Measurements from ENCODE around the gene FTCD. TPM values are rescaled to one million over a fixed set of nuclear protein-coding genes. Genes with fewer than 3 reads are reported as not detected.
"Not testable (repeated sequence)": the region's sequence is repeated elsewhere in the genome, so short reads cannot be mapped to it uniquely, and the experiment has no call there.

Gene FTCD
- total and polyA plus RNA-seq, 9 donors = 0.47 to 3.4 (median 1.1) TPM

DNA sequence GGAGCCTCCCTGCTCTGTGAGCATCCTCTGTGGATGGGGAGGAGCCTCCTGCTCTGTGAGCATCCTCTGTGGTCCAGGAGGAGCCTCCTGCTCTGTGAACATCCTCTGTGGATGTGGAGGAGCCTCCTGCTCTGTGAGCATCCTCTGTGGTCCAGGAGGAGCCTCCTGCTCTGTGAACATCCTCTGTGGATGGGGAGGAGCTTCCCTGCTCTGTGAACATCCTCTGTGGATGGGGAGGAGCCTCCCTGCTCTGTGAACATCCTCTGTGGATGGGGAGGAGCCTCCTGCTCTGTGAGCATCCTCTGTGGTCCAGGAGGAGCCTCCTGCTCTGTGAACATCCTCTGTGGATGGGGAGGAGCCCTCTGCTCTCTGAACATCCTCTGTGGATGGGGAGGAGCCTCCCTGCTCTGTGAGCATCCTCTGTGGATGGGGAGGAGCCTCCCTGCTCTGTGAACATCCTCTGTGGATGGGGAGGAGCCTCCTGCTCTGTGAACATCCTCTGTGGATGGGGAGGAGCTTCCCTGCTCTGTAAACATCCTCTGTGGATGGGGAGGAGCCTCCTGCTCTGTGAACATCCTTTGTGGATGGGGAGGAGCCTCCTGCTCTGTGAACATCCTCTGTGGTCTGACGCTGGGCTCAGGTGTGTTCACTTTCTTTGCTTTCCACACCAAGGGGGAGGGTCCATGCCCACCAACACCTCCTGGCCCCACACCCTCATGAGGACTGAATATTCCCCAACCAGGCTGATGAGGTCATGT lies 15.2 kb upstream of the FTCD start:
- H3K36me3 ChIP-seq (ENCODE audit: control insufficient read depth, insufficient read depth, low read length); H3K9me3 ChIP-seq (replicated peaks; ENCODE audit: control insufficient read depth, low read depth, low read length); H3K4me1 ChIP-seq (ENCODE audit: control insufficient read depth, insufficient read depth, low read length); H3K4me3 ChIP-seq (ENCODE audit: low read length); H3K27ac ChIP-seq (ENCODE audit: low read length); H3K27me3 ChIP-seq (ENCODE audit: control insufficient read depth, insufficient read depth, low read length); DNase-seq: not testable (repeated sequence)
- WGBS (ENCODE audit: insufficient coverage) = 60% methylated on average over 1 of the region's 1 CpG

- no peaks in the 10 kb centered on the region for H3K27me3 ChIP-seq (ENCODE audit: control insufficient read depth, insufficient read depth, low read length)
- H3K27ac ChIP-seq (ENCODE audit: low read length) = no peak overlapping the region
- WGBS (ENCODE audit: insufficient coverage) = 20% methylated on average over 1 of the region's 8 CpGs
- H3K4me1 ChIP-seq (ENCODE audit: control insufficient read depth, insufficient read depth, low read length) = no peaks in the 10 kb centered on the region
- no peak overlapping the region for H3K4me3 ChIP-seq (ENCODE audit: low read length)
- no peak for DNase-seq
- H3K36me3 ChIP-seq (ENCODE audit: control insufficient read depth, insufficient read depth, low read length) = peaks cover 2% of the 10 kb centered on the region
- no peaks in the 10 kb centered on the region for H3K9me3 ChIP-seq (replicated peaks; ENCODE audit: control insufficient read depth, low read depth, low read length)
Measured at GRCh38 chr21:46168659-46169386, 13.4 kb upstream of the FTCD start.

- no peak for DNase-seq
- Histone ChIP-seq H3K36me3 (ENCODE audit: control insufficient read depth, insufficient read depth, low read length) (peaks cover 2% of the 10 kb centered on the region), H3K4me3 (ENCODE audit: low read length) (no peak overlapping the region), H3K27me3 (ENCODE audit: control insufficient read depth, insufficient read depth, low read length) (no peaks in the 10 kb centered on the region), H3K4me1 (ENCODE audit: control insufficient read depth, insufficient read depth, low read length) (no peaks in the 10 kb centered on the region), H3K9me3 (replicated peaks; ENCODE audit: control insufficient read depth, low read depth, low read length) (no peaks in the 10 kb centered on the region), H3K27ac (ENCODE audit: low read length) (no peak overlapping the region)
- WGBS (ENCODE audit: insufficient coverage) = 79% methylated on average over 9 of the region's 14 CpGs
Measured at GRCh38 chr21:46168238-46168637, 12.9 kb upstream of the FTCD start.

GRCh38 chr21:46165098-46165497 lies 9.7 kb upstream of the FTCD start:
- no peaks in the 10 kb centered on the region for H3K9me3 ChIP-seq (replicated peaks; ENCODE audit: control insufficient read depth, low read depth, low read length)
- H3K4me1 ChIP-seq (ENCODE audit: control insufficient read depth, insufficient read depth, low read length) = peaks cover 2% of the 10 kb centered on the region
- peaks cover 15% of the 10 kb centered on the region for H3K27me3 ChIP-seq (ENCODE audit: control insufficient read depth, insufficient read depth, low read length)
- no peak overlapping the region for H3K27ac ChIP-seq (ENCODE audit: low read length)
- no peak for DNase-seq
- H3K4me3 ChIP-seq (ENCODE audit: low read length) = no peak overlapping the region
- peaks cover 2% of the 10 kb centered on the region for H3K36me3 ChIP-seq (ENCODE audit: control insufficient read depth, insufficient read depth, low read length)

DNA sequence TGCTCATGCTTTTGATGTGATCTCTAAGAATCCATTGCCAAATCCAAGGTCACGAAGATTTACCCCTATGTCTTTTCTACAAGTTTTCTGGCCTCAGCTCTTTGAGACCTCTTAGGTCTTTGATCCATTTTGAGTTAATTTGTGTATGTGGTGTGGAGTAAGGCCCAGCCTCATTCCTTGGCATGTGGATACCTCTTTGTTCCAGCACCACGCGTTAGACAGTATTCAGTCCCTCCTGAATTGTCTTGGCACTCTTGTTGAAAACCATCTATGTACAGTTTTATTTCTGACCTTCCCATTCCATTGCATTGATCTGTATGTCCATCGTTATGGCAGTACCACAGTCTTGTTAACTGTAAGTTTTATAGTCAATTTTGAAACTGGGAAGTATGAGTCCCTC lies 8.0 kb upstream of the FTCD start:
- Histone ChIP-seq H3K9me3 (replicated peaks; ENCODE audit: control insufficient read depth, low read depth, low read length) (no peaks in the 10 kb centered on the region), H3K4me3 (ENCODE audit: low read length) (no peak overlapping the region), H3K4me1 (ENCODE audit: control insufficient read depth, insufficient read depth, low read length) (peaks cover 2% of the 10 kb centered on the region), H3K27ac (ENCODE audit: low read length) (no peak overlapping the region), H3K36me3 (ENCODE audit: control insufficient read depth, insufficient read depth, low read length) (peaks cover 5% of the 10 kb centered on the region), H3K27me3 (ENCODE audit: control insufficient read depth, insufficient read depth, low read length) (peaks cover 15% of the 10 kb centered on the region)
- 39% methylated on average over 2 of the region's 4 CpGs for WGBS (ENCODE audit: insufficient coverage)
- DNase-seq = no peak

- Histone ChIP-seq H3K27me3 (ENCODE audit: control insufficient read depth, insufficient read depth, low read length) (peaks cover 15% of the 10 kb centered on the region), H3K27ac (ENCODE audit: low read length) (no peak overlapping the region), H3K36me3 (ENCODE audit: control insufficient read depth, insufficient read depth, low read length) (peaks cover 3% of the 10 kb centered on the region), H3K4me1 (ENCODE audit: control insufficient read depth, insufficient read depth, low read length) (peaks cover 2% of the 10 kb centered on the region), H3K9me3 (replicated peaks; ENCODE audit: control insufficient read depth, low read depth, low read length) (no peaks in the 10 kb centered on the region), H3K4me3 (ENCODE audit: low read length) (no peak overlapping the region)
- DNase-seq = peak; percentile 44
- WGBS (ENCODE audit: insufficient coverage) = 68% methylated on average over 46 of the region's 72 CpGs
Measured at GRCh38 chr21:46161633-46162592, 6.5 kb upstream of the FTCD start.

GRCh38 chr21:46160907-46161632 lies 5.7 kb upstream of the FTCD start:
- no peak overlapping the region for H3K27ac ChIP-seq (ENCODE audit: low read length)
- DNase-seq = no peak
- WGBS (ENCODE audit: insufficient coverage) = 64% methylated on average over 54 of the region's 72 CpGs

DNA sequence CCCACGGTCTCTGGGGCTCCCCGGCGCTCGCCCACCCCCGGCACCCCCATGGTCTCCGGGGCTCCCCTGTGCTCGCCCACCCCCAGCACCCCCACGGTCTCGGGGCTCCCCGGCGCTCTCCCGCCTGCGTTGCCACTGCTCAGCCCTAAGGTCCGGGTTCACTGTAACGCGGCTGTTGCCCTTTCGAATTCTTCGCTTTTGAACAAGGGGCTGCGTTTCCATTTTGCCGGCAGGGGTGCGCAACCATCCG lies 5.2 kb upstream of the FTCD start:
- WGBS (ENCODE audit: insufficient coverage) = 96% methylated on average over 18 of the region's 22 CpGs
- Histone ChIP-seq H3K4me3 (ENCODE audit: low read length) (no peak overlapping the region), H3K36me3 (ENCODE audit: control insufficient read depth, insufficient read depth, low read length) (peaks cover 3% of the 10 kb centered on the region), H3K27ac (ENCODE audit: low read length) (no peak overlapping the region), H3K4me1 (ENCODE audit: control insufficient read depth, insufficient read depth, low read length) (peaks cover 2% of the 10 kb centered on the region), H3K27me3 (ENCODE audit: control insufficient read depth, insufficient read depth, low read length) (peaks cover 15% of the 10 kb centered on the region), H3K9me3 (replicated peaks; ENCODE audit: control insufficient read depth, low read depth, low read length) (no peaks in the 10 kb centered on the region)
- no peak for DNase-seq

More at GRCh38 chr21:46160907-46161632, 5.7 kb upstream of the FTCD start:
- Histone ChIP-seq H3K9me3 (replicated peaks; ENCODE audit: control insufficient read depth, low read depth, low read length) (no peaks in the 10 kb centered on the region), H3K4me1 (ENCODE audit: control insufficient read depth, insufficient read depth, low read length) (peaks cover 2% of the 10 kb centered on the region), H3K27me3 (ENCODE audit: control insufficient read depth, insufficient read depth, low read length) (peaks cover 15% of the 10 kb centered on the region), H3K36me3 (ENCODE audit: control insufficient read depth, insufficient read depth, low read length) (peaks cover 3% of the 10 kb centered on the region), H3K4me3 (ENCODE audit: low read length) (no peak overlapping the region)

DNA sequence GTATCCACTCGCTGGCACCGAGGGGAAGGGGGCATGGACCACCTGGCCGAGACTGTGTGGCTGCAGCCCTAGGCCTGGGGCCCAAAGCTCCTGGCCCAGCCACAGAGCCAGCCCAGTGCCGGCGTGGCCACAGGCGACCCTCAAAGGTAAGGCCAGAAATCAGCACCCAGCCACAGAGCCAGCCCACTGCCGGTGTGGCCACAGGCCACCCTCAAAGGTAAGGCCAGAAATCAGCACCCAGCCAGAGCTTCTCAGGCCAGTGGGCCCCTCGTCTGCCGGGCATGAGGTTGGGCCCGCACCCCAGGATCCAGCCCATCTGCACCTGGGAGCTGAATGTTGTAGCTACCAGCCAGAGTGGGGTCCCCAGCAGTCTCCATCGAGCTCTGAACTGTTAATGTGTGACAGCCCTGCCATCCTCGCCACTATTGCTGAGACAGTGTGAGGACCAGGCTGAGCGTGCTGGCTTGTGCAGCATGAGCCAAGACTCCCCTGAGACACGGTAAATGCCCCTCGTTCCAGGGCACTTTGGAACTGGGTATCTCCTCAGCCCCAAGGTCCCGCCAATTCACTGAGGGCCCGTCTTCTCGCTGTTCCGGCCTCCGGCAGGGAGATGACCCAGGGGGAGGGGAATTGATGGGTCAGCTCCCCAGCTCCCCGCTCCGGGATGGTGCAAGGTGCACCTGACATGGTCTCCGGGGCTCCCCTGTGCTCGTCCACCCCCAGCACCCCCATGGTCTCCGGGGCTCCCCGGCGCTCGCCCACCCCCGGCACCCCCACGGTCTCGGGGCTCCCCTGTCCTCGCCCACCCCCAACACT lies 4.7 kb upstream of the FTCD start:
- Histone ChIP-seq H3K27ac (ENCODE audit: low read length) (no peak overlapping the region), H3K36me3 (ENCODE audit: control insufficient read depth, insufficient read depth, low read length) (peaks cover 3% of the 10 kb centered on the region), H3K9me3 (replicated peaks; ENCODE audit: control insufficient read depth, low read depth, low read length) (no peaks in the 10 kb centered on the region), H3K27me3 (ENCODE audit: control insufficient read depth, insufficient read depth, low read length) (peaks cover 15% of the 10 kb centered on the region), H3K4me1 (ENCODE audit: control insufficient read depth, insufficient read depth, low read length) (peaks cover 2% of the 10 kb centered on the region), H3K4me3 (ENCODE audit: low read length) (no peak overlapping the region)
- WGBS (ENCODE audit: insufficient coverage) = 89% methylated on average over 23 of the region's 32 CpGs
- no peak for DNase-seq
